Liver (tissue), 3 donors: ENCODE results near the gene ANKFN1.

Source experiments
- MAX ChIP-seq: IDR thresholded peaks from 2 replicates; pipeline ENCODE4 v1.6.1; 2016; ENCODE audit warnings: antibody characterized with exemption
- RAD21 ChIP-seq, 2 donors: IDR thresholded peaks; 2 replicates each; pipeline ENCODE4 v1.6.1; 2016; ENCODE audit warnings: antibody characterized with exemption in 2 of 2, mild to moderate bottlenecking in 2 of 2
- TAF1 ChIP-seq: conservative IDR thresholded peaks from 2 replicates; pipeline ENCODE4 v1.6.1; 2016; ENCODE audit warnings: antibody characterized with exemption, mild to moderate bottlenecking
- ZBTB33 ChIP-seq: IDR thresholded peaks from 2 replicates; pipeline ENCODE4 v1.6.1; 2016; ENCODE audit warnings: antibody characterized with exemption
- TF ChIP-seq, protein P1 (sequence below): fragments of 150-350 bp; IDR thresholded peaks from 2 replicates; pipeline ENCODE4 v1.5.1; 2017; ENCODE audit warnings: improper control_type of control experiment, low read depth, low read length; ENCODE audit not compliant: missing input control
- donor health status: healthy.
- donor health status: healthy.

GRCh38 chr17:56119191-56119590 is 34.1 kb upstream of the ANKFN1 start:
- TF ChIP-seq, protein P1, sequence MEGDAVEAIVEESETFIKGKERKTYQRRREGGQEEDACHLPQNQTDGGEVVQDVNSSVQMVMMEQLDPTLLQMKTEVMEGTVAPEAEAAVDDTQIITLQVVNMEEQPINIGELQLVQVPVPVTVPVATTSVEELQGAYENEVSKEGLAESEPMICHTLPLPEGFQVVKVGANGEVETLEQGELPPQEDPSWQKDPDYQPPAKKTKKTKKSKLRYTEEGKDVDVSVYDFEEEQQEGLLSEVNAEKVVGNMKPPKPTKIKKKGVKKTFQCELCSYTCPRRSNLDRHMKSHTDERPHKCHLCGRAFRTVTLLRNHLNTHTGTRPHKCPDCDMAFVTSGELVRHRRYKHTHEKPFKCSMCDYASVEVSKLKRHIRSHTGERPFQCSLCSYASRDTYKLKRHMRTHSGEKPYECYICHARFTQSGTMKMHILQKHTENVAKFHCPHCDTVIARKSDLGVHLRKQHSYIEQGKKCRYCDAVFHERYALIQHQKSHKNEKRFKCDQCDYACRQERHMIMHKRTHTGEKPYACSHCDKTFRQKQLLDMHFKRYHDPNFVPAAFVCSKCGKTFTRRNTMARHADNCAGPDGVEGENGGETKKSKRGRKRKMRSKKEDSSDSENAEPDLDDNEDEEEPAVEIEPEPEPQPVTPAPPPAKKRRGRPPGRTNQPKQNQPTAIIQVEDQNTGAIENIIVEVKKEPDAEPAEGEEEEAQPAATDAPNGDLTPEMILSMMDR = no peak
- TF ChIP-seq TAF1 = no peak
- TF ChIP-seq ZBTB33 = no peak
- no peak for TF ChIP-seq MAX
- no peak for TF ChIP-seq RAD21 (IDR thresholded peaks at IDR 0.05)
